Tibial nerve (tissue), 3 donors: ENCODE results near the gene ATP6V0D1.

ENCODE experiments used
- CTCF ChIP-seq, 5 experiments: fragments of 200-600 bp in 3 of 5; fragments of 450-650 bp in 2 of 5; sonication (generic) in 3 of 5; IDR thresholded peaks; one replicate each; pipeline ENCODE4 v1.5.1; 2016 to 2019; ENCODE audit warnings: antibody characterized with exemption in 5 of 5, mild to moderate bottlenecking in 3 of 5, moderate library complexity in 2 of 5
- POLR2A ChIP-seq, 2 donors: fragments of 450-650 bp; IDR thresholded peaks; one replicate each; pipeline ENCODE4 v1.6.1; 2017; ENCODE audit warnings: antibody characterized with exemption in 2 of 2, mild to moderate bottlenecking in 2 of 2, moderate library complexity in 2 of 2

- TF ChIP-seq CTCF (IDR thresholded peaks at IDR 0.05) = no peak
- no peak for TF ChIP-seq POLR2A (IDR thresholded peaks at IDR 0.05)
Observed at GRCh38 chr16:67474551-67475455, 6.2 kb downstream of the ATP6V0D1 start.
